ENCODE measurements around the gene KIAA1217.

- TF ChIP-seq CTCF (IDR thresholded peaks at IDR 0.05; ENCODE audit: low read depth, low read length): no peak
- no peak for TF ChIP-seq EZH2phosphoT487 (IDR thresholded peaks at IDR 0.05; ENCODE audit: low read depth)
Observed at GRCh38 chr10:24397662-24398061, 188.7 kb downstream of the KIAA1217 start.
